ENCODE data around the gene DAP3.
"Not testable (repeated sequence)": the region's sequence is repeated elsewhere in the genome, so short reads cannot be mapped to it uniquely, and the experiment has no call there.

DAP3 gene

DNA sequence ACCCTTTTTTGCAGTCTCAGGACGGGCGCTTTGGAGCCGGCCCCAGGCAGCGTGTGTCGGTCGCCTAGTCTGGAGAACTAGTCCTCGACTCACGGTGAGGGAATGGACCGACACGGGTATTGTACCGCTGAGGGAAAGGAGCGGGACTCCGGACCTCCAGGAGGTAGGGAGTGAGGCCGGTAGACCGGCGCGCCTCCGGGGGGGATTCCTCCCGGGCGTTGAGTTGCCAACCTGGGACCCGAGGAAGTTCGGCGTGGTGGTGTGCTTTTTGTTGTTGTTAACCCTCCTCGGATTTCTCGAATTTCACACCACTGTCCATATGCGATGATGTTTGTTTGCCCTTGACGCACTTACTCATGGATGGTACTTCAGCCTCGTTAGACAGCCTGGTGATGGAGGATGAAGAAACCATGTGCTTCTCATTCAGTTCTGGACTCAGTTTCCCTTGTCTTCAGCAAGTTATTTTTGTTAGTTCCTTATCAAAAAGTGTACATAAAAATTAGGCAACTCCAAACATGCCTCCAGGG lies at the start of gene DAP3:
Gene DAP3 (plus strand): TSS at position 11 of the 527 bp plus-strand sequence. CDS start 20,689 bp downstream, outside the sequence.
- not testable (repeated sequence) for DNase-seq

DNA sequence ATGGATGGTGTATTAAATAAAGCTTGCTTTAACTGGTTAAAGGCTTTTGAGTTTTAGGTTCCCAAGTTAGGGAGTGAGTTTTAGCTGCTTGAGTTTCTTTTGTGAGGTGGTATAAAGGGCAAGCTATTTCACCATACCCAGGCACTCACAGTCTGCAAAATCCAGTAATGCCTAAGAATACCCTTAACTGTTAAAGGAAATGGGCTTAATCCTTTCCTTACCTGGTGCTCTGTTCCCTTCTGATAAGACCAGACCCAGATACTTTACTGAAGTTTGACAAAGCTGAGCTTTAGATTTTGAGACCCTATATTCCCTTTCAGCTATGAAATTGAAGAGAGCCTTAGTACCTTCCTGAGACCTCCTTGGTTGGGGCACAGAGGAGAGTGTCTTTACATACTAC lies 48.5 kb upstream of the DAP3 start:
- no peak for DNase-seq

DNA sequence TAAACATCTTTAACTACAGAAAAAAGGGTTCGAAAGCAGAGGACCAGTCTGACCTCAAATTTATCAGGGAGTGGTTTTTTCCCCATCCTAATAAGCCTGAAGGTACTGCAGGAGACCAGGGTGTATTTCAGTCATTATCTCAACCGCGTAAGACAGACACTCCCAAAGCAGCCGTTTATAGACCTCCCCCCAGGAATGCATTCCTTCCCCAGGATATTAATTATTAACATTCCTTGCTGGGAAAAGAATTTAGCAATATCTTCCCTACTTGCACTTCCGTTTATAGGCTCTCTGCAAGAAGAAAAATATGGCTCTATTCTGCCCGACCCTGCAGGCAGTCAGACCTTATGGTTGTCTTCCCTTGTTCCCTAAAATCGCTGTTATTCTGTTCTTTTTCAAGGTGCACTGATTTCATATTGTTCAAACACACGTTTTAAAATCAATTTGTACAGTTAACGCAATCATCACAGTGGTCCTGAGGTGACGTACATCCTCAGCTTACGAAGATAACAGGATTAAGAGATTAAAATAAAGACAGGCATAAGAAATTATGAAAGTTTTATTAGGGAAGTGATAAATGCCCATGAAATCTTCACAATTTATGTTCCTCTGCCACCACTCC lies 46.2 kb upstream of the DAP3 start:
- not testable (repeated sequence) for DNase-seq

DNA sequence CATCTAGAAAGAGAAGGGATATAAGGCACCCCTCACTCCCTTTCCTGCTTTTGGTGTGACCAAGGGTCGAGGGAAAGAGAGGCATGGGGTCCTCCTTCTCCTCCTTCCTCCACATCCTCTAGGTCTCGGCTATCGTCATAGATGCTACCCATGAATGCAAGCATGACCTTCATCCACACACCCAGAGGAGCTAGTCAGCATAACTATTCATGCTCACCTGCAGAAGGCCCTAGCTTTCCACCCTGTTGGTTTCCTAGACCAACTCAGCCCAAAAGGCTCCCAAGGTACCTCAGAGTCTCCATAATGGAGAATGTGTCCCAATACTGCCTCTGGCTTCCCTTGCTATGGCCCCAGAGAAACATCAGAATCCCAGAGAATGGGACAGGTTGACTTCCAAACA lies 45.7 kb upstream of the DAP3 start:
- DNase-seq = no peak

DNA sequence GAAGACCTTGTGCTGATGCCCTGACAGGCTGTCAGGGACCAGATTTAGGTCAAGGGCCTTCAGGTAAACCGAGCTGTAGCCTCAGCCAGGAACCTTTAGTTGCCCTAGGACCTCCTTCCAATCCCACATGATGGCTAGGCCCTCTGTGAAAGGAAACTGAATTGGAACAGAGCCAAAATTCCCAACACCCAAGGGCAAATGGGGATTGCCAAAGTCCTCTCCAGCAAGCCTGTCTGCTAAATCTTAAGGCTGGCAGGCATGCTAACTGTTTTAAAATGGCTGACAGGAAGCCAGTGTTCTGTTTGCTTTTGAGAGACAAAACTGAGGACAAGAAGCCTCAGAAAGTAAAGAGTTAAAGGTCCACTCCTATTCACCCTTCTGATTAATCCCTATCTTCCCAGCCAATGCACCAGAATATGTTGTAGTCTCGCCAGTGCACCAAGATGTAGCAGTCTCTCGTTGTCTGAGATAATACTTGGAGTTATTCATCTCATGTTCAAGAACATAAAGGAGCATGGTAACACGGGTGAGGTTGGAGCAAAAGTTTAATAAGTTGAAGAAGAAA lies 43.8 kb upstream of the DAP3 start:
- DNase-seq = no peak

DNA sequence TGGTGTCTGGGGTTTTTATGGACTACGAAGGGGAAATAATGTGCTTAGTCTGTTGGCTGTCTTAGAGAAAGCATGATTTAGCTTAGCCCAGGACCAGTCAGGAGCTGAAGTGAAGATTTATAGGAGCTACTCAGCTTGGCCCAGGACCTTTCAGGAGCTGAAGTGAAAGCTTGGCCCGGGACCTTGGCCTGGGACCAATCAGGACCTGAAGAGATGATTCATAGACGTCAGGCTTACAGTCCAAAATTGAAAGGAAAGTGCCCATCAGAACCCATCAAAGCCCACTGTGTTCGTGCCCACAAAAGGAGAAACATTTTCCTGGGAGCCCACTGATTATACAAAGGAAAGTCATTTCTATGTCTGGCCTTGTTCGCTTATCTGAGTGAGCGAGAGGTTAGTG lies 43.2 kb upstream of the DAP3 start:
- no peak for DNase-seq

DNA sequence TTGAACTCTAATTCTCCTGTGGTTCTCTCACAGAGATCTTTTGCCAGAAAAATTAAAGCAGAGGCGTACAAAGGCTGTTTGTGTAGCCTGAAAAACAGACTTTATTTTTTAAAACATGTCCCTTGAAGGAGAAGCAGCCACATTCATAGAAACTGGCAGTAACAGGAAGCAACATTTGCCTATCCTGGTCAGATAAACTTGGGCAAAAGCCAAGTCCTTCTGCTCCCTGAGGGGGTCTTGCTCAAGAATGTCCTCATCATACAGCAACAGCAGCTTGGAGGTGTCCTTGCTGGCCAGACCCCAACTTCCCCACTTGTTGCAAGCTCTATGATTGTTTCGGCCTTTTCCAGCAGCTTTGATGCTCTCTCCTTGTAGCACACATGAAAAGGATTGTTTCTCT lies 42.6 kb upstream of the DAP3 start:
- no peak for DNase-seq

DNA sequence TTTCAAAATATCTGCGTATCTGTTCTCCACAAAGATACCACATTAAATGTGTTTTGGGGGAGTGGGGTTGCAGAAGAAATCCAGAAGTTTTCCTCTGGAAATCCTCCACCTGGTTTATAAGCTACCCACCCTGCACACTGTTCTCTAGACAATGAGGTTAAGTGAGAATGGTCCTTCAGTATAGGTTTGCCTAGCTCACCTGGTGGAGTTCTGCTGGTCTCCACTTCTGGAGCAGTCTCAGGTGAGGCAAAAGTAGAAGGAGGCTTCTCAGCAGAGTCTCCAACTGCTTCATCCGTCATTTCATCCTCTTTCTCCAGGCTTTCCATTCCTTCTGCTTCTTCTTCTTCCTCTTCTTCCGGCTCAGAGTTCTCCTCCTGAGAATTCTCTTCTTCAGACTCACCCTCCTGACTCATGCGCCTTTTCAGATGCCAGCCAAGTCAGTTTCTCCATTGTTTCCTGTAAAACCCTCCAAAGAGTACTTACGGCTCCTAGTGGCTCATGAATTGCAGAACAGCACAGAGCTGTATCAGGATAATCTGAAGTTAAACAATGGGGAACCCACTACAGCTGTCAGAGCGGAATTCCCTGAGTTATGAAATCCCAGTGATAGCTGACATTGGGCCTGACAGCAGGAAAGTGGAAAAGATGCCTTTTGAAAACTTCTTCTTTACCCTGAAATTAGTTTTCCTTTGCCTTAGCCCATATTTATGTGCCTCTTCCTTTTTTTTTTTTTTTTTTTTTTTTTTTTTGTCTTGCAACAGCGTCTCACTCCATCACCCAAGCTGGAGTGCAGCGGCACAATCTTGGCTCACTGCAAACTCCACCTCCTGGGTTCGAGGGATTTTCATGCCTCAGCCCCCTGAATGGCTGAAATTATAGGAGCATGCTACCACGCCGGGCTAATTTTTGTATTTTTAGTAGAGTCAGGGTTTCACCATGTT lies 40.4 kb upstream of the DAP3 start:
- DNase-seq = no peak

DNA sequence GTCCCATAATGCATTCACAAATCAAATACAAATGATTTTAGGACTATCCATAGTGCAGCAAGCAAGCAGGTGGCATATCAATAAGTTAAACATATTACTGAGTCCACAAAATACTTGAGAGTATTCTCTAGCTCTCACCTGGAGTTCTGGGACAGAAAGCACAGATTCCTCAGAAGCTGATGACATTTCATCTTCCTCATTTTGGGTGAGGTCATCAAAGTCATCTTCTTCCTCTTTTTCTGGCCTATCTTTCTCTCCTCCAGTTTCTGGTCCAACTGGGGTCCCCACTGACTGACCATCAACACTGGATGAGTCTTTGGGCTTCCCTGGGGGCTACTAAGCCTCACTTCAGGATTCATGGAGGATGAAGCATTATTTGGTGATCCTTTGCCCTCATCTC lies 39.2 kb upstream of the DAP3 start:
- DNase-seq = no peak

DNA sequence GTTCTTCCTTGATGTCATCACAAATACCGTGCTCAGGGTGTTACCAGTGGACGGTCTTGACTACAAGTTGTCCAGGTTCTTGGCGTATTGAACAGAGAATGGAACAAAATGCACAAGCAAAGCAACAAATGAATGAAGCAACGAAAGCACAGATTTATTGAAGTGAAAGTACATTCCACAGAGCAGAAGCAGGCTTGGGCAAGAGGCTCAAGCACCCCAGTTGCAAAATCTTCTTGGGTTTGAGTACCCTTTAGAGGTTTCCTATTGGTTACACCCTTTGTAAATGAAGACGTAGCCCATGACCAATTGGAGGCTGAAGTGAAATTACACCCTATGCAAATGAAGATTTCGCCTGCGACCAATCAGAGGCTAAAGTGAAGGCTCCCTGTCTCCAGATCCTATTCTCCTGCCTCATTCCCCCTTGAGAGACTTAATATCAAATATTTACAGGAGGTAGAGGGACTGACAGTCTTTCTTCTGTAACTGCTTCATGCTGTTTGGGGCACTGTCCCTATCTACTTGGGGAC lies 38.6 kb upstream of the DAP3 start:
- DNase-seq = no peak

DNA sequence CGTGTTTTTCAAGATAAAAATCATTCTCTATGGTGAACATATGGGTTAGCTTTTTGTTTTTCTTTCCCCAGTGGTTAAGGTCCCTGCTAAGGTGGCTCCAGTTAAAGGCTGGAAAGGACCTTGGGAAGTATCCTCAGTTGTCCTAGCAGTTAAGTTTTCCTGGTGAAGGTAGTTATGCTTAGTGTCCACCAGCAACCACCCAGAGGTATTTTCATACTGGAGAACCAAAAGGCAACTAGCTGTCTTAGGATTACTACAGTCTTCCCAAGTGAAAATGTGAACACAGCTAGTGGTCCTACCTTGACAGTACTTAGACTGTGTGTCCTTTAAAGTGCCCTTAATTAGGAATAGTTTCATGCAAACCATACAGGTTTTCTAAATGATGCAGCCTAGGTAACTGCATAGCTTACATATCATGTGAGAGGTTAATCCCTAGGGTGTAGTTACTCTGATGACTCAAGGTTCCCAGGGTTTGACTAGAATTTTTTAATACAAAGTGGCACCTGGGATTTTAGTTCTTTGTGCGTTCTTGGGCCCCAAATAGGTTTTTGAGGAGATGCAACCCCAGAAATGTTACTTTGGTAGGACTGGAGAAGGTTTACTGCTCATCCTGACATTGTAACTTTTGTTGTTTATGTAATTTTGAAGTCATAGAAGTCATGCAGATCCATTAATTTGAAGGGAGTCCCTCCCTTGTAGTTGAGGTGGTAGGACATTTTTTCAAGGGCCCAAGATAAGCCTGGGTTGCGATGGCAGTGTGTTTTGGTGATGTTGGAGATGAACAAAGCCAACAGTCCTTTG lies 36.8 kb upstream of the DAP3 start:
- DNase-seq = no peak

DNA sequence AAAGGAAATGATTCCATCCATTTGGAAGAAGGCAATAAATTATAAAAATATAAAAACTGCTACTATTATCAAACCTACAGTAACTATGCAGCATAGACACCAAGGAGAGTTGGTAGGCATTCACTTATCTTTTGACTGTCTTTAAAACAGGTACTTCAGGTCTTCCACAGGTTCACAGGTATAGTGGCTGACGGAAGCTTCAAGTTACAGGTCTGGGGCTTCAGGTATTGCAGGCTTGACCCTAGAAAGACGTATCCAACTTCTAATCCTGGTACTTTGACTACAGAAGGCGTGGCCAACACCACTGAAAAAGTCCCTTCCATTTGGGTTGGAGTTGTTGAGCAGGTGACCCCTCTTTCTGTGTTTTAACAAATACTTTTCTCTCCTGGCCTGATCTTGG lies 35.9 kb upstream of the DAP3 start:
- DNase-seq = no peak

DNA sequence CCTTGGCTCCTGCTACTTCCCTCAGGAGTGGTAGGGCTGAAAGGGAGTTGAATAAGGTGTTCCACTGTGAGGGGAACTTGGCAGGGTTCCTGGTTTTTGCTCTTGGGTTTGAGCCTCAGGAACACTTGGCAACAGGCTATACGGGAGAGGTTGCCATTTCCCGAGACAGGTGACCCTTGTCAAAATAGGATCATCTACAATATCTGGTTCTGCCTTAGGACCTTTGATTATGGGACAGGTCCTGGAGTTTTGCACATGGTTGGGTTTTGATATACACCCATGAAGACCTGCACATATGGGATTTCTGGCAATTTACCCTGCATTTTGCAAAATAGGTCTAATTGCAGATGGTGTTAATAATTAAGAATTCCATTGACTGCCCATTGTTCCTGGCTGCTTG lies 31.4 kb upstream of the DAP3 start:
- peak; percentile 67 for DNase-seq

DNA sequence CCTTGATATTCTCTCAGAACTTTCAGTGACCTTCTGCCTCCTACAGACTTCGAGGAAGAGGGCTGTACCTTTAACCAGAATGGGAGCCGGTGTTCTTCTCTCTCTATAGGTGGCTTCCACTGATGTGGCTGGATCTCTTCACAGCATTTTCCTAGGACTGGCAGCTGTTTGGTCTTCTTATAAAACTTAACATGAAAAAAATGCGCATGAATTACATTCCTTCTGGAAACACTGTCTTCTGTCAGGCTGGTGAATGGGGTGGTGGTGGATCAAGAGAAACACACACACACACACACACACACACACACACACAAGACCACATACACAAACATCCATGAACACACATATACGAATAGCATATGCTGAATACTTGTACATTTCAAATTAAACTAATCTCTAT lies 27.7 kb upstream of the DAP3 start:
- not testable (repeated sequence) for DNase-seq

DNA sequence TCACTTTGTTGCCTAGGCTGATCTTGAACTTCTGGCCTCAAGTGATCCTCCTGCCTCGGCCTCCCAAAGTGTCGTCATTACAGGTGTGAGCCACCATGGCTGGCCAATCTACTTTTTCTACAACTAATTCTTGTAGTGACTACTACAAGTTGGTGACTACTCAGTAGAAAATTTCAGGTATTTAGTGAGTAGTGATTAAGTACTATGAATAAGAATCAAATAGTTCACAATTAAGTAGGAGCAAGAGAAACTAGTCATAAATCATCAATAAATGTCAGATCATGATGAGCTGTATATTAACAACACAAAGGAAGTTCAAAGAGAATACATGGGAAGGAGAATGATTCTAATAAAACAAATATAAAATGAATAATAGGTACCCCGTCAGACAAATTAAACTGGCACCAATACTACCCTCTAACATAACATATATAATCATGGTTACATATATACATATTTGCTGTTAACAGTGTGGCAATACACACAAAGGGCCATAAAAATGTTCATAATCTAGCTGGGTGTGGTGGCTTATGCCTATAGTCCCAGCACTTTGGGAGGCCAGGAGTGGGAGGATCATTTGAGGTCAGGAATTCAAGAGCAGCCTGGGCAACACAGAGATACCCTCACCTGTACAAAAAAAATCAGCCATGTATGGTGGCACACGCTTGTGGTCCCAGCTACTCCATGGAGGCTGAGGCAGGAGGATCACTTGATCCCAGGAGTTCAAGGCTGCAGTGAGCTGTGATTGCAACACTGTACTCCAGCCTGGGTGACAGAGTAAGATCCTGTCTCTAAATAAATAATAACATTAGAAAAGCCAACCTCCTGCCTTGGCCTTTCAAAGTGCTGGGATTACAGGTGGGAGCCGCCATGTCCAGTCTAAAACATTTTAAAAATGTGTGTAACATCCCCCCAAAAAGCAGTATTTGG lies 19.4 kb upstream of the DAP3 start:
- DNase-seq = no peak

DNA sequence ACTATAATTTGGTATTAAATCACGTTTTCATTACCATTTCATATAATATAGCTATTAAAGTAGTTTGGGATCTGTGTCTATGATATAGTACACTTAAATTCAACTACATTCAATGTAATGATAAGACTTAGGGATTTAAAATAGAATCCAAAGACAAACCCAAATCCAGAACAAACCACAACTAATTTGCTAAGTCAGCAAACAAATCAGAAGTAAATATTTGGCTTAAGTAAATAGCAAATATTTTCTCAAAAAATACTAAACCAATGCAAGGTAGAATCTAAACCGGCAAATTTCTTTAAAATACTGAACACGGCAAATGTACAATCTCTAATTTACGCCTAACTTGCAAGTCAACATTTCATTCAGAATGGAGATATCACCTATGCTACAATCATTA lies 17.1 kb upstream of the DAP3 start:
- DNase-seq = no peak

DNA sequence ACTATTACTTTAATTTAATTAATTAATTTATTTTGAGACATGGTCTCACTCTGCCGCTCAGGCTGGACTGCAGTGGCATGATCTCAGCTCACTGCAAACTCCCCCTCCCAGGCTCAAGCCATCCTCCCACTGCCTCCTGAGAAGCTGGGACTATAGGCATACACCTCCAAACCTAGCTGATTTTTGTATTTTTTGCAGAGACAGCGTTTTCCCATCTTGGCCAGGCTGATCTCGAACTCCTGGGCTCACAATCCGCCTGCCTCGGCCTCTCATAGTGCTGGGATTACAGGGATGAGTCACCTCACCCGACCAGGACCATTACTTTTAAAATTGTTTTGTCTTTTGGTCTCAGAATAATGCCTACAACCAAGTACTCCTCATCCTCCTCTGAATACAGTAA lies 15.9 kb upstream of the DAP3 start:
- DNase-seq = no peak

DNA sequence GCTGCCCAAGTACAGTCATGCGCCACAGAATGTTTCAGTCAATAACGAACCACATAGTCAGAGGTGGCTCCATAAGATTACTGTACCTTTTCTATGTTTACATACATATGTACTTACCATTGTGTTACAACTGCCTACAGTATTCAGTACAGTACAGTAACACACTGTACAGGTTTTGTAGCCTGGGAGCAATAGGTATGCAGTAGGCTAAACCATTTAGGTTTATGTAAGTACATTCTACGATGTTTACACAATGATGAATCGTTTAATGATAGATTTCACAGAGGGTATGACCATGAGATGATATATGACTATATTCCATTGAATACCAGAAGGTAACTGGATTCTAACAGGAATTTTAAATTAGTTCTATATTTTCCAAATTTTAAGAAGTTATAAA lies 10.9 kb upstream of the DAP3 start:
- no peak for DNase-seq

DNA sequence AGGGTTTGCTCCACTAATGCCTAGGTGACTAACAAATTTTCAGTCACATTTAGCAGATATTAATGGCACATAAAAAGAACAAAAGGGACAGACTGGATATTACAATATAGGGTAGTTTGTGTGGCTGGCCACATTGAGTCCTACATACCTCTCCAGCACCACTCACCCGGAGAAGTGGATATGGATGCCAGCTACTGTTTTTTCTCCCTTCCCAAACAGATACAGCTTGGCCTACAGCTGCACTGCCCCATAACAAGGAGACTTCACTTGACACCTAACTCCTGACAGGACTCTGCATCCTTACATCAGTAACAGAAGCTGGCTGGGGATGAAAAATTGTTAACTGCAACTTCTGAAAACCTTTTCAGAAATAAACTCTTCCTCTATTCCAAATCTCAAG lies 9.9 kb upstream of the DAP3 start:
- DNase-seq = not testable (repeated sequence)

DNA sequence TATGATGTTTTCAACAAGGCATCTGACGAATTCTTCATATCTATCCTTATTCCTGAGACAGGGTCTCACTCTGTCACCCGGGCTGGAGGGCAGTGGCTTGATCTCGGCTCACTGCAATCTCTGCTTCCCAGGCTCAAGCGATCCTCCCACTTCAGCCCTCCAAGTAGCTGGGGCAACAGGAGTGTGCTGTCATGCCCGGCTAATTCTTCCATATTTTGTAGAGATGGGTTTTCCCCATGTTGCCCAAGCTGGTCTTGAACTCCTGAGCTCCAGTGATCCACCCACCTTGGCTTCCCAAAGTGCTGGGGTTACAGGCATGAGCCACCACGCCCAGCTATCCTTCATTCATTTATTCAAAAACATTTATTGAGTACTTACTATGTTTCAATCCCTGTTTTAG lies 8.4 kb upstream of the DAP3 start:
- no peak for DNase-seq

DNA sequence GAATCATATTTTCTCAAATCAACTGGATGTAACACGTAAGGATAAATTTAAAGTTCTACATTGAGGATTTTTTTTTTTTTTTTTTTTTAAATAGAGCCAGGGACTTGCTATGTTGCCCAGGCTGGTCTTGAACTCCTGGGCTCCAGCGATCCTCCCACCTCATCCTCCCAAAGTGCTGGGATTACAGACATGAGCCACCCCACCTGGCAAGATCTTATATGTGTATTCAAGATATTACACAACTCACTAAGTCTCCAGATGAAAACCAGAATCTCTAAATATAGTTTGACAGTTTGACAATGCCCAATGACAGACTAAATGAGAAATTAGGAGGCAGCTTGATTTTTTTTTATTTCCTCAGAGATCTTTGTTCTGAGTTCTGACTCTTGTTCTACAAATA lies 7.1 kb upstream of the DAP3 start:
- DNase-seq = no peak

Measured in NCI-H1105 treated with DMSO at 0.1 percent for 48 hours (cell line).